HL-60/S4 treated with phorbol 12-myristate 13-acetate at 8.2 ng/mL for 4 days and 3 days (cell line): ENCODE measurements around the gene KCNMA1.

Experiments used
- in situ Hi-C: fragments of 300-500 bp; cut with MboI; formaldehyde crosslinking; loops from 2 replicates; pipeline ENCODE4 v1.15.0; 2022; ENCODE audit warnings: low sequenced_read_pairs

The KCNMA1 gene

GRCh38 chr10:77293773-77294172 lies 343.8 kb downstream of the KCNMA1 start:
- in situ Hi-C loops, result no loop called here

GRCh38 chr10:77293347-77293746 lies 344.3 kb downstream of the KCNMA1 start:
- in situ Hi-C loops, result no loop called here

- in situ Hi-C loops, result no loop called here
Measured at GRCh38 chr10:77291596-77292505, 345.8 kb downstream of the KCNMA1 start.

- in situ Hi-C loops, result no loop called here
Measured at GRCh38 chr10:77290528-77291155, 347.0 kb downstream of the KCNMA1 start.

GRCh38 chr10:77289790-77290189 lies 347.8 kb downstream of the KCNMA1 start:
- in situ Hi-C loops, result no loop called here

GRCh38 chr10:77289027-77289501 lies 348.5 kb downstream of the KCNMA1 start:
- in situ Hi-C loops, result no loop called here

DNA sequence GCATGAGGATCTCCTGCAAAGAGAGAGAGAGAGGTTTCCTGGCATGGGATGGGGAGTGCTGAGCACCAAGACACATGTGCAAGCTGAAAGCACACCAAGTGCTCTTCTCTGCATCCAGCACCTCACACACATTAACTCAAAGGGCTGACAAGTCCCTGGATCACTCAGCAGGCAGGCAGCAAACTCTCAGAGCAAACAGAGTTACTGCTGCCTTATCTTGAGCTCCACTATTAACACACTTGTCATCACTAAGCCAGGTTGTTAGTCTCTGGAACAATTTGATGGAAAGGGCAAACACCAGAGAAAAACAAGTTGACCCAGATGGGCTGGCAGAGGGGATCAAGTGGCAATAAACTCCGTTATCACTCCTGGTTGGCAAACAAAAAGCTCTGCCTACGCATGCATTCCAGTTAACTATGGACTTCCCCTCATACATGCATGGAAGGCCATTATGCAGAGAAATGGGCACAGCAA lies 349.9 kb downstream of the KCNMA1 start:
- in situ Hi-C loops, result no loop called here

GRCh38 chr10:77286531-77287508 lies 350.8 kb downstream of the KCNMA1 start:
- in situ Hi-C loops, result no loop called here

DNA sequence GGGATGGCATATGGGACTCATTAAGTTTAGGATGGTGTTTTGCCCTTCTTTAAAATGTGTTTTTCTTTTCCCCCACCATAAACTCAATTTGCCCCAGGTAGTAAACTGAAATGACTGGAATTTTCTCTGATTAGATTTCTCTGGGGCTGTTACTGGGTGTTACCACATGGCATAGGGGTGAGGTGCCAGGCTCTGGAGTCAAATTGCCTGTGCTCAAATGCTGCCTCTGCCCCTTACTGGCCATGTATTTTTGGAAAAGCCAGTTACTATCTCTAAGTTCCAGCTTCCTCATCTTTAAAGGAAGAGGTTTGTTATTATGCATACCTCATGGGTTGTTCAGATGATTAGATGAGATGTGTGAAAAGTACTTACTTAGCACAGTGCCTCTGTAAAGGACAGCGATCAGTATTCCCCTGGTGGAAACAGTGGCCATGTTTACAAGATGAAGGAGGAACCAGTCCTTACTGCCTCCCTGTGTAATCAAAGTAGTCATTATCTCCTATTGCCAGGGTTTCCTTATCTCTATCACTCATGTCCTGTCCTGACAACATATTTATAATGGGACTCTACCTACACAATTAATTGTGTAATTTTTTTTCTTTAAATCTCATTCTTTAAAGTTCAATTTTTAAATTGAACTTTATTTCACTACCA lies 352.0 kb downstream of the KCNMA1 start:
- in situ Hi-C loops, result no loop called here

DNA sequence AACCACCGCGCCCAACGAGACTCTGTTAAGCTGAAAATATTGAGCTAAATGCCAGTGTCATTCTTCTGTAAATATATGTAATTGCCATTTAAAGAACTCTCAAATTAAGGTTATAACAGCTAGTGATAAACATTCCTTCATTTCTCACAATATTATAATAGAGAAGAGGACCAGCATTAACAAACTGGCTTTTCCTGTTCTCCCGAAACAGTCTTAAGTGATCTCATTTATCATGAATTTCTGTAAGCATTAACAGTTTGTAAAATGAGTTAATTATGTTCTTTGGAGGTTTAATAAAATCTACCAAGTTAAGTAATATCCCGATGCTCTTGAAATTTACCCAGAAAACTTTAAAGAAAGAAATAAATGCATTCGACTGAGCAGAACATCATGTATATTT lies 352.8 kb downstream of the KCNMA1 start:
- in situ Hi-C loops, result no loop called here

GRCh38 chr10:77283326-77283725 lies 354.3 kb downstream of the KCNMA1 start:
- in situ Hi-C loops, result no loop called here

- in situ Hi-C loops, result no loop called here
Measured at GRCh38 chr10:77282163-77282562, 355.4 kb downstream of the KCNMA1 start.

- in situ Hi-C loops, result no loop called here
Measured at GRCh38 chr10:77281719-77282118, 355.9 kb downstream of the KCNMA1 start.

DNA sequence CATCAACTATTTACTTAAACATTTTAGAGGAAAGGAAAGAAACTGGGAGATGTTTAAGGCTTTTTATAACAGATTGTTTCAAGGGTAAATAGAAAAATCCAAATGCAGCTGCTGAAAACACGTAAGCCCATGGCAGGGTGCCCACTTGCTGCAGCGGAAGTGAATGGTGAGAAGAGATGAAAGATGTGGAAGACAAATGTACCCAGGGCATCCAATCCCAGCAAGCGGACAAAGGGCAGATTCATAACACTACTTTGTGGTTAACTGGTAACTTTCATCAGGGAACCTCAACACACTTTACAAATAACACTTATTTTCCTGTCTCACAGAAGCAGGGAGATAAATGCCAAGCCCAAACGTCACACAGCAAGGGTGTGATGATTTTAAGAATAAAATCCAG lies 358.4 kb downstream of the KCNMA1 start:
- in situ Hi-C loops, result no loop called here

DNA sequence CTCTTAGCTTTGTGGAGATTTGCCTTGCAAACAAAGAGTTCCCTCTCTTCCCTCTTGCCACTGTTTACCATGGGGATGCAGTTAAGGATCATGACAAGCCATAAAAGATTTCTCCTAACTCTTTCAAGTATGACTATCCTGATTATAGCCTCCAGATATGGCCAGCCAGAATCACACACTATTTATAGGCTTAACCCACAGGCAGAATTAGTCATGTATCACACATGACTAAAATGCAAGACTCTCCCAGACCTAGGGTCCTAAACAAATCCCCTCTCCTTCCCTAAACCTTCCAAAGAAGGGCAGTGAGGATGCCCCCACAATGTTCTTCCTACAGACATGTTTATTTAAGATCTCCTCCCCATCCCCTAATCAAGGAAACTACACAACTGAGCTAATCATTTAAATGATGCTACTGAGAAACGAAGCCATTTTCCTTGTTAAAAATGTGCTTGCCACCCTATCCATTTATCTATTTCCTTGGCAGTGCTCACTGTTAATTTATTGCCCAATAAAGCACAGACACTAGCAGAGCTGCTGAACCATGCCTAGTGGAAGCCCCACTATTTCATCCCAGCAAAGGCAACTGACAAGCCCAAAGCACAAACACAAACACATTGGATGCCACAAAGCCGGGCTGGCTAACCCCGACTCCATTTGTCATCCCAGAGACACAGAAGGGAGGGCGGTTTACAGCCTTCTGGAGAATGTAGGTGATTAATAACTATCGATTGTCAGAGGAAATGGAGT lies 363.4 kb downstream of the KCNMA1 start:
- in situ Hi-C loops, result no loop called here

GRCh38 chr10:77269163-77269562 lies 368.4 kb downstream of the KCNMA1 start:
- in situ Hi-C loops, result no loop called here

DNA sequence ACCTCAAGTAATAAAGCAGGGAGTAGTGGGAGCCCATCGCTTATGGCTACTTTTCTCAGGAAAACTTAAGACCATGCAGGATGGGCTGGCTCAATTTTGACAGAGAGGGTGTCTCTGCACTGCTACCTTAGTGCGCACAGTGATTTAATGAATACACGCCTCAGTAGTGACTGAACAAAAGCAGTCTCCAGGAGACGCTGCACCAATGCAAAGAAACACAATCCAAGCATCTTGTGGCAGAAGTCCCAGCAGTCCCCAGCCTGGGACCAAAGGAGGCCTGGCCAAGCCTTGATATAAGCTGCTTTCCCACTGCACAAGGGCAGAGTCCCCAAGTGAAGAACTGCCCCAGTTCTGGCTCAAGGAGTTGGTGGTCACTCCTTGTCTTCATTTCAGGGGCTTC lies 368.9 kb downstream of the KCNMA1 start:
- in situ Hi-C loops, result no loop called here

- in situ Hi-C loops, result no loop called here
Measured at GRCh38 chr10:77267703-77268675, 369.6 kb downstream of the KCNMA1 start.
